Measurements from ENCODE around the gene SCN1B.
"Not testable (repeated sequence)": the region's sequence is repeated elsewhere in the genome, so short reads cannot be mapped to it uniquely, and the experiment has no call there.

The SCN1B gene

GRCh38 chr19:35029275-35029736, 964 bp upstream of the SCN1B start:
- DNase-seq (ENCODE audit: low read depth, low spot score); H3K4me3 ChIP-seq (ENCODE audit: low read length); H3K4me1 ChIP-seq (ENCODE audit: control insufficient read depth, insufficient read depth, low read length); H3K27ac ChIP-seq (ENCODE audit: low read length); H3K9me3 ChIP-seq (ENCODE audit: control insufficient read depth, insufficient read depth, low read length): not testable (repeated sequence)
- H3K36me3 ChIP-seq (ENCODE audit: control insufficient read depth, insufficient read depth, low read length), result peaks cover 20% of the 10 kb centered on the region
- WGBS (ENCODE audit: insufficient coverage, insufficient read length), result no CpG with 5 or more reads among the region's 11 CpGs
- peaks cover 12% of the 10 kb centered on the region; the same call in 1 of the 2 replicates for H3K27me3 ChIP-seq (ENCODE audit: control insufficient read depth, insufficient read depth, low read length)

DNA sequence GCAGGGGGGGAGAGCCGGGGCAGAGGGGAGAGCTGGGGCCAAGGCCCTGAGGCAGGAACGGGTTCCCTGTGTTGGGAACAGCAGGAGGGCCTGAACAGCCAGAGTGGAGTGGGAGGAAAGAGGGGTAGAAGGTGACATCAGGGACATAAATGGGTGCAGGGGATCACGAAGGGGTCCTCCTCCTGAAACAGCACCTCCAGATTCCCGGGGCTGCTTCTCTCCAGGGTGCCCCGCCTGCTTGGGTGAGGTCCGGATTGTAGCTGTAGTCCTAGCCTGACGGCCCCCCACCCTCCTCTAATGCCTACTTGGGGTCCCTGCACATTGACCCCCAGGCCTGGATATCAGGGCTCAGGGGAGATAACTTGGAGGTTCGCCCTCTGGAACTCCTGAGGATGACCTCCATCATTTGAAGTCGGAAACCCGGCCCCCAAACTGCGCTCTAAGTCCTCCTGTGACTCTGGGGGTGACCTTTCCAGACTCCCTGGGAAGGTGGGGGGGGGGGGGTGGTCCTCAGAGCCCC, 473 bp upstream of the SCN1B start:
- H3K27me3 ChIP-seq (ENCODE audit: control insufficient read depth, insufficient read depth, low read length), result peaks cover 12% of the 10 kb centered on the region; the same call in 1 of the 2 replicates
- H3K4me3 ChIP-seq (ENCODE audit: low read length), result peak overlapping the region; percentile 71; the same call in 1 of the 2 replicates
- no peaks in the 10 kb centered on the region for H3K9me3 ChIP-seq (ENCODE audit: control insufficient read depth, insufficient read depth, low read length)
- H3K36me3 ChIP-seq (ENCODE audit: control insufficient read depth, insufficient read depth, low read length), result peaks cover 19% of the 10 kb centered on the region
- no peak for DNase-seq (ENCODE audit: low read depth, low spot score)
- H3K4me1 ChIP-seq (ENCODE audit: control insufficient read depth, insufficient read depth, low read length), result no peaks in the 10 kb centered on the region
- H3K27ac ChIP-seq (ENCODE audit: low read length), result no peak overlapping the region
- WGBS (ENCODE audit: insufficient coverage, insufficient read length), result no CpG with 5 or more reads among the region's 11 CpGs

DNA sequence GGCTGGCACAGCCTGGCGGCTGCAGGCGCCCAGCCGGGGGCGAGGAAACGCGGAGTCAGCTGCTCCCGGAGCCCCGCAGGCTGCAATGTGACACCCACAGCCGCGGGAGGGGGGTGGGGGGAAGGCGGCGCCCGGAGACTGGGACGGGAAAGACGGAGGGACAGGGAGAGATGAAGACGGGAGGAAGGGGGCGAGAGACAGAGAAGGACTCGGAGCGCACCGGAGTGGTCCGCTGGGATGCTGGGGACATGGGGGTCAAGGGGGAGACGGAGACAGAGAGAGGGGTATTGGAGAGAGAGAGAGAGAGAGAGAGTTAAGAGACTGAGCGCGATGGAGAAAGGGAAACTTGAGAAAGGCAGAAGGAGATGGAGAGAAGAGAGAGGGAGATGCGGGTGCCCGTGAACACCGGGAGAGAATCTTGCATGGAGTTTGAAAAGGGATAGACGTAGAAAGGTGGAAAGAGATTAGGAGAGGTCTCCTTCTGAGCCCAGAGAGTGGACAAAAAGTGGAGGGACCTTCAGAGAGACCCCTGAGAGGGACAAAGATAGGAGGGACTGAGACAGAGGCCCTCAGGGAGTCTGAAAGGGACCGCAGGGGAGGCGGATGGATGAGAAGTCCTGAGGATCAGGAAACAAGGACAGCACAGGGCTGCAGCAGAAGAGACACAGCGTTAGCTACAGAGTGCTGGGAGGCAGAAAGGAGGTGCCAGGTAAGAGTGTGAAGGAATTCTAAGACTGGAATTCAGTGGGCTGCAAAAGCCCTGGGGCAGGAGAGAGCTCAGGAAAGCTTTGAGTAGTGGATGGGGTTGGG, 1.0 kb downstream of the SCN1B start:
- no peak for DNase-seq (ENCODE audit: low read depth, low spot score)
- no CpG with 5 or more reads among the region's 31 CpGs for WGBS (ENCODE audit: insufficient coverage, insufficient read length)
- H3K4me3 ChIP-seq (ENCODE audit: low read length), result peak overlapping the region; percentile 71; the same call in 1 of the 2 replicates
- no peaks in the 10 kb centered on the region for H3K9me3 ChIP-seq (ENCODE audit: control insufficient read depth, insufficient read depth, low read length)
- no peak overlapping the region for H3K27ac ChIP-seq (ENCODE audit: low read length)
- H3K36me3 ChIP-seq (ENCODE audit: control insufficient read depth, insufficient read depth, low read length), result peaks cover 5% of the 10 kb centered on the region
- peaks cover 12% of the 10 kb centered on the region; the same call in 1 of the 2 replicates for H3K27me3 ChIP-seq (ENCODE audit: control insufficient read depth, insufficient read depth, low read length)
- no peaks in the 10 kb centered on the region for H3K4me1 ChIP-seq (ENCODE audit: control insufficient read depth, insufficient read depth, low read length)

DNA sequence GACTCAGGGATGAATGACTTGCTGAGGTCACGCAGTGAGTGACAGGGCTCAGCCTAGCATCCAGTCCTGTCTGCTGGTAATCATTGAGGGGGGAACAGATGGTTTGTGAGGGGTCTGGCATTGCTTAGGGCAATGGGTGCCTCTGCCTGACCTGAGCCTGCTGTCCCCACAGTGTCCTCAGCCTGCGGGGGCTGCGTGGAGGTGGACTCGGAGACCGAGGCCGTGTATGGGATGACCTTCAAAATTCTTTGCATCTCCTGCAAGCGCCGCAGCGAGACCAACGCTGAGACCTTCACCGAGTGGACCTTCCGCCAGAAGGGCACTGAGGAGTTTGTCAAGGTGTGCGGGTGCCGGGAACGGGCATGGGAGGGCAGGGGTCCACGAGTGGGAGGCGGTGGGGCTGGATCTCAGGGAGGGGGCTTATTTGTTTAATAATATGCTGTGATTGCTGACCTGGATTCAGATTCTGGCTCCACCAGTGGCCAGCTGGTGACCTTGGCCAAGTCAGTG, 2.1 kb downstream of the SCN1B start:
- peaks cover 12% of the 10 kb centered on the region; the same call in 1 of the 2 replicates for H3K27me3 ChIP-seq (ENCODE audit: control insufficient read depth, insufficient read depth, low read length)
- no peaks in the 10 kb centered on the region for H3K9me3 ChIP-seq (ENCODE audit: control insufficient read depth, insufficient read depth, low read length)
- H3K4me3 ChIP-seq (ENCODE audit: low read length), result no peak overlapping the region
- no peak overlapping the region for H3K27ac ChIP-seq (ENCODE audit: low read length)
- DNase-seq (ENCODE audit: low read depth, low spot score), result no peak
- H3K36me3 ChIP-seq (ENCODE audit: control insufficient read depth, insufficient read depth, low read length), result no peaks in the 10 kb centered on the region; the same call in 1 of the 2 replicates
- no peaks in the 10 kb centered on the region for H3K4me1 ChIP-seq (ENCODE audit: control insufficient read depth, insufficient read depth, low read length)
- WGBS (ENCODE audit: insufficient coverage, insufficient read length), result no CpG with 5 or more reads among the region's 17 CpGs

DNA sequence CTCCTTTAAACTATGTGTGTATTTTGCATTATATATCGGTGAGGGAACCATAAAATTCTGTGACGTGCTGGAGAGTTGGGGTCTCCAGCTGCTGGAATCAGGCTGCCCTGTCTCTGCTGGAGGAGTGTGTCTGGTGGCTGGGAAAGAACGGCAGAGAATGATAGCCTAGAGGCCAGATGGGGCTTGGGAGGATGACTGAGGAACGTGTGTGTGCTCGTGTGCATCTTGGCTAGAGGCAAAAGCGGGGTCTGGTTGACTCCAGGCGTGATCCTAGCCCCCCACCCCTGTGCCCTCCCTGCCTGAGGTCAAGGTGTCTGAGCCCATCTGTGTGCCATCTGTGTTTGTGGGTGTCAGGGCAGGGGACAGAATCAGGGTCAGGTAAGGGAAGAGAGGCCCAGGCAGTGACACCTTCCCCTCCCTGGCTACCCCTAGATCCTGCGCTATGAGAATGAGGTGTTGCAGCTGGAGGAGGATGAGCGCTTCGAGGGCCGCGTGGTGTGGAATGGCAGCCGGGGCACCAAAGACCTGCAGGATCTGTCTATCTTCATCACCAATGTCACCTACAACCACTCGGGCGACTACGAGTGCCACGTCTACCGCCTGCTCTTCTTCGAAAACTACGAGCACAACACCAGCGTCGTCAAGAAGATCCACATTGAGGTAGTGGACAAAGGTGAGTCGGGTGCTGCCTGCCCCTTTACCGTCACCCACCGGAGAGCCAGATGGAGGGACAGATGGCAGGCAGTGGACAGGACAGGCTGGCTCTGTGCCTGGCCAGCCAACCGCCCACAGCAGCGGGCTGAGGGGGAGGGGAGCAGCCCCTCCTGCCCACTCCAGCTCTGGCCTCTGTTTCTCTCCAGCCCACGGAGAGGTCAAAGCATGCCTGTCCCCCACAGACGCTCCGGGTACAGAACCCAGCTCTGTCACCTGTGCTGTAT, 3.1 kb downstream of the SCN1B start:
- H3K27ac ChIP-seq (ENCODE audit: low read length), result no peak overlapping the region
- no peak for DNase-seq (ENCODE audit: low read depth, low spot score)
- peaks cover 12% of the 10 kb centered on the region; the same call in 1 of the 2 replicates for H3K27me3 ChIP-seq (ENCODE audit: control insufficient read depth, insufficient read depth, low read length)
- H3K4me1 ChIP-seq (ENCODE audit: control insufficient read depth, insufficient read depth, low read length), result no peaks in the 10 kb centered on the region
- H3K36me3 ChIP-seq (ENCODE audit: control insufficient read depth, insufficient read depth, low read length), result no peaks in the 10 kb centered on the region; the same call in 1 of the 2 replicates
- no peaks in the 10 kb centered on the region for H3K9me3 ChIP-seq (ENCODE audit: control insufficient read depth, insufficient read depth, low read length)
- H3K4me3 ChIP-seq (ENCODE audit: low read length), result no peak overlapping the region
- no CpG with 5 or more reads among the region's 30 CpGs for WGBS (ENCODE audit: insufficient coverage, insufficient read length)

DNA sequence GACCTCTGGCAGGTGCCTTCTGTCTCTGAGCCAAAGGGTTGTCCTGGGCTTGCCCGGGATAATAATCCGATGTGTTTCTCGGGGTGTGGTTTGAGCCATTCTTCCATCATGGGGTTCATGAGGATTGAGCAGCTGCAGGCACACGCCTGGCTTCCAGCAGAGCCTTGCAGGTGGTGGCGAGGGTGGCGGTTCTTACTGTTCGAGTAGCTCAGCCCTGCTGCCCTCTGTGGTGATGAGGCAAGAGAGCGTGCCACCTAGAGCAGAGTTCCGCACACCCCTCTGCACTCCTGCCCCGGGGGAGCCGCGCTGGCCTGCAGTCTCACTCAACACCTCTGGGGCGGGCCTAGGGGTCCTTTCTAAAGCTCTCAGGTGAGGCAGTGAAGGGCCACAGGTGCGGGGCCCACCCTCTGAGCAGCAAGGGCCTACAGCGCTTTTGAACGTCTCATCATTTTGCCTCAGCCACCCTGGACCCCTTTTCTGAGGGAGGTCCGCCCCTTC, 3.8 kb downstream of the SCN1B start:
- H3K27ac ChIP-seq (ENCODE audit: low read length), result no peak overlapping the region
- H3K36me3 ChIP-seq (ENCODE audit: control insufficient read depth, insufficient read depth, low read length), result no peaks in the 10 kb centered on the region; the same call in 1 of the 2 replicates
- H3K27me3 ChIP-seq (ENCODE audit: control insufficient read depth, insufficient read depth, low read length), result peaks cover 12% of the 10 kb centered on the region; the same call in 1 of the 2 replicates
- WGBS (ENCODE audit: insufficient coverage, insufficient read length), result no CpG with 5 or more reads among the region's 17 CpGs
- no peaks in the 10 kb centered on the region for H3K9me3 ChIP-seq (ENCODE audit: control insufficient read depth, insufficient read depth, low read length)
- no peak overlapping the region for H3K4me3 ChIP-seq (ENCODE audit: low read length)
- no peak for DNase-seq (ENCODE audit: low read depth, low spot score)
- 0 out of 2 replicates have a peak, but pooled peaks cover 2% of the 10 kb centered on the region for H3K4me1 ChIP-seq (ENCODE audit: control insufficient read depth, insufficient read depth, low read length)

GRCh38 chr19:35034588-35035382, 4.5 kb downstream of the SCN1B start:
- Histone ChIP-seq H3K4me3 (ENCODE audit: low read length) (no peak overlapping the region), H3K9me3 (ENCODE audit: control insufficient read depth, insufficient read depth, low read length) (no peaks in the 10 kb centered on the region), H3K27me3 (ENCODE audit: control insufficient read depth, insufficient read depth, low read length) (peaks cover 12% of the 10 kb centered on the region; the same call in 1 of the 2 replicates), H3K27ac (ENCODE audit: low read length) (no peak overlapping the region), H3K4me1 (ENCODE audit: control insufficient read depth, insufficient read depth, low read length) (0 out of 2 replicates have a peak, but pooled peaks cover 3% of the 10 kb centered on the region), H3K36me3 (ENCODE audit: control insufficient read depth, insufficient read depth, low read length) (no peaks in the 10 kb centered on the region; the same call in 1 of the 2 replicates)
- WGBS (ENCODE audit: insufficient coverage, insufficient read length), result no CpG with 5 or more reads among the region's 17 CpGs
- no peak for DNase-seq (ENCODE audit: low read depth, low spot score)

GRCh38 chr19:35037716-35038622, 7.7 kb downstream of the SCN1B start:
- Histone ChIP-seq H3K4me1 (ENCODE audit: control insufficient read depth, insufficient read depth, low read length) (peaks cover 8% of the 10 kb centered on the region; the same call in 1 of the 2 replicates), H3K27ac (ENCODE audit: low read length) (no peak overlapping the region), H3K36me3 (ENCODE audit: control insufficient read depth, insufficient read depth, low read length) (no peaks in the 10 kb centered on the region; the same call in 1 of the 2 replicates), H3K4me3 (ENCODE audit: low read length) (no peak overlapping the region), H3K9me3 (ENCODE audit: control insufficient read depth, insufficient read depth, low read length) (no peaks in the 10 kb centered on the region), H3K27me3 (ENCODE audit: control insufficient read depth, insufficient read depth, low read length) (no peaks in the 10 kb centered on the region)
- no CpG with 5 or more reads among the region's 13 CpGs for WGBS (ENCODE audit: insufficient coverage, insufficient read length)
- DNase-seq (ENCODE audit: low read depth, low spot score), result no peak
